Panc1 (cell line): ENCODE measurements around the gene CRLF2. TPM values are rescaled to one million over a fixed set of nuclear protein-coding genes. Genes with fewer than 3 reads are reported as not detected.

Experiments
- ATAC-seq: fragments of 200-7000 bp; cut with Tn5 transposase; 2 replicates; pipeline ENCODE4 v1.9.1; 2020; ENCODE audit warnings: mild to moderate bottlenecking, moderate library complexity
- BruUV-seq: library from RNA; stranded (reverse); fragments of 400-500 nt; replicated peaks from 2 replicates; lab custom pipeline; 2021; lab: Mats Ljungman, UMichigan
- CTCF ChIA-PET: fragments of 300-600 bp; sonication (Branson Sonifier 250); formaldehyde crosslinking; loops from one replicate; lab custom pipeline; 2022; ENCODE audit warnings: antibody characterized with exemption; lab: Charles Lee
- POLR2A ChIA-PET: fragments of 300-600 bp; sonication (Branson Sonifier 250); formaldehyde crosslinking; loops from one replicate; lab custom pipeline; 2022; ENCODE audit warnings: antibody characterized with exemption; lab: Charles Lee
- DNase-seq: peaks from one replicate; pipeline ENCODE4 v3.0.0-alpha.2; 2010; ENCODE audit warnings: low read depth, low spot score
- H3K27ac ChIP-seq: 2 replicates; pipeline ENCODE4 v1.5.1; 2011; ENCODE audit warnings: mild to moderate bottlenecking, low read length, inconsistent platforms
- H3K27me3 ChIP-seq: fragments of 200-500 bp; sonication (Bioruptor generic); 2 replicates; pipeline ENCODE4 v1.6.0; 2014; ENCODE audit warnings: low read length, inconsistent platforms; ENCODE audit not compliant: control insufficient read depth, insufficient read depth
- H3K36me3 ChIP-seq: fragments of 200-500 bp; sonication (Bioruptor generic); 2 replicates; pipeline ENCODE4 v1.5.1; 2014; ENCODE audit warnings: inconsistent platforms, mild to moderate bottlenecking, low read length, moderate library complexity; ENCODE audit not compliant: control insufficient read depth, insufficient read depth
- H3K4me1 ChIP-seq: 2 replicates; pipeline ENCODE4 v1.5.1; 2011; ENCODE audit warnings: inconsistent platforms, mild to moderate bottlenecking, low read length, moderate library complexity; ENCODE audit not compliant: control insufficient read depth, insufficient read depth
- H3K4me3 ChIP-seq, 2 experiments: 2 replicates each; pipeline ENCODE4 v1.5.1; 2011 to 2012; ENCODE audit warnings: low read depth in 2 of 2, low read length in 2 of 2, mild to moderate bottlenecking in 2 of 2, inconsistent platforms in 1 of 2, moderate library complexity in 1 of 2
- H3K9me3 ChIP-seq: fragments of 200-500 bp; sonication (Bioruptor generic); 2 replicates; pipeline ENCODE4 v1.5.1; 2014; ENCODE audit warnings: low read depth, mild to moderate bottlenecking, inconsistent platforms, low read length, moderate library complexity; ENCODE audit not compliant: control insufficient read depth, insufficient read depth
- CTCF ChIP-seq: fragments of 450-650 bp; IDR thresholded peaks from 2 replicates; pipeline ENCODE4 v1.5.1; 2017; ENCODE audit warnings: mild to moderate bottlenecking
- POLR2AphosphoS5 ChIP-seq: IDR thresholded peaks from 2 replicates; pipeline ENCODE4 v1.6.1; 2012; ENCODE audit warnings: mild to moderate bottlenecking, low read depth, low read length, moderate library complexity
- REST ChIP-seq, 2 experiments: IDR thresholded peaks; 2 replicates each; pipeline ENCODE4 v1.6.1; 2011 to 2012; ENCODE audit warnings: low read depth in 2 of 2, control low read depth in 1 of 2, low read length in 1 of 2, mild to moderate bottlenecking in 1 of 2, moderate library complexity in 1 of 2; ENCODE audit not compliant: insufficient read depth in 1 of 2
- SIN3A ChIP-seq: IDR thresholded peaks from 2 replicates; pipeline ENCODE4 v1.6.1; 2012; ENCODE audit warnings: low read depth, mild to moderate bottlenecking, low read length, moderate library complexity, borderline replicate concordance; ENCODE audit not compliant: insufficient read depth
- TCF7L2 ChIP-seq: IDR thresholded peaks from 2 replicates; pipeline ENCODE4 v1.6.1; 2011; ENCODE audit warnings: mild to moderate bottlenecking, low read depth, low read length, inconsistent platforms
- in situ Hi-C: cut with HindIII; loops from 2 replicates; pipeline ENCODE4 v1.10.0; 2016; ENCODE audit warnings: low sequenced_read_pairs, low pct_unique_long_range_greater_than_20kb
- intact Hi-C: fragments of 100-400 bp; cut with micrococcal nuclease; formaldehyde crosslinking; loops from one replicate; pipeline ENCODE4 v1.10.0; 2022; ENCODE audit not compliant: unreplicated experiment
- total RNA-seq: library from RNA; stranded (reverse); gene quantifications from one replicate; pipeline ENCODE4 v1.2.1, GENCODE V29; 2021; ENCODE audit not compliant: unreplicated experiment

CRLF2 gene
- total RNA-seq, 1 experiment from 2014 or later = 0.67 TPM

GRCh38 chrX:1252861-1253260 lies 40.4 kb upstream of the CRLF2 start:
- CTCF ChIA-PET = no interaction called here
- Histone ChIP-seq H3K27me3 (no peaks in the 10 kb centered on the region), H3K4me1 (no peaks in the 10 kb centered on the region), H3K9me3 (no peaks in the 10 kb centered on the region), H3K27ac (no peak overlapping the region), H3K36me3 (no peaks in the 10 kb centered on the region), H3K4me3 (no peak overlapping the region)
- intact Hi-C loops (no loop called here), in situ Hi-C loops (no loop called here)
- no TSS peak for BruUV-seq
- no peak for TF ChIP-seq POLR2AphosphoS5
- TF ChIP-seq REST (IDR thresholded peaks at IDR 0.05; ENCODE audit: insufficient read depth in 1 of 2, low read depth in 2 of 2, low read length in 1 of 2) = no peak
- TF ChIP-seq CTCF = no peak
- TF ChIP-seq TCF7L2 = no peak
- no peak for TF ChIP-seq SIN3A
- POLR2A ChIA-PET = no interaction called here
- no peak for DNase-seq
- no peak for ATAC-seq

GRCh38 chrX:1249101-1249887 lies 36.8 kb upstream of the CRLF2 start:
- in situ Hi-C loops = no loop called here
- BruUV-seq = no TSS peak
- no peak for TF ChIP-seq POLR2AphosphoS5
- no peak for TF ChIP-seq TCF7L2
- TF ChIP-seq CTCF = no peak
- TF ChIP-seq SIN3A = no peak
- peak in 1 of 2 experiments; percentile 59; a peak in 1 of 4 replicates for TF ChIP-seq REST (IDR thresholded peaks at IDR 0.05; ENCODE audit: insufficient read depth in 1 of 2, low read depth in 2 of 2, low read length in 1 of 2)
- ATAC-seq (peak; percentile 70), DNase-seq (no peak)
- Histone ChIP-seq H3K4me1 (no peaks in the 10 kb centered on the region), H3K27ac (peak overlapping the region; percentile 29; the same call in 1 of the 2 replicates), H3K36me3 (no peaks in the 10 kb centered on the region), H3K9me3 (no peaks in the 10 kb centered on the region), H3K27me3 (no peaks in the 10 kb centered on the region), H3K4me3 (peak overlapping the region in 1 of 2 experiments; percentile 27; a peak in 2 of 4 replicates)
- CTCF ChIA-PET = no interaction called here
- intact Hi-C loops = no loop called here
- POLR2A ChIA-PET = no interaction called here
